ENCODE results near the gene KLHL14. TPM values are rescaled to one million over a fixed set of nuclear protein-coding genes. Genes with fewer than 3 reads are reported as not detected.

KLHL14 gene
- total RNA-seq, 4 donors from 2014 or later = 0.14 to 0.75 (median 0.64) TPM; not detected in 1

DNA sequence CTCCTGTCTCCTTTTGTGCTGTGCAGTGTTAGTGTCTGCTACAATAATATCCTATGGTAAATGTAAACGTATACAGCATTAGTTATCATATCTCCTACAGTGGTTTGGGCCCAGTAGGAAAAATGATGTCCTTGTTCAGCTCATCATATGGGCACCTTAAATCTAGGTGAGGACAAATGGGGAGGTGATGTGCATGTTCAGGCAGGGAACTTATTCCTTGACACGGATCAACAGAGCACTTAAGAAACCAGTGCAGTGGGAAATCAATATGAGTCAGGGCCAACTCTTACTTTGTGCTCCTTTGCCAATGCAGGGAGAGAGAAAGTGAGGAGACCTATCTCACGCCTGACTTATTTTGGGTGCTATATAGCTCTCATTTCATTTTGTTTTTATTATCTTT, 76.4 kb downstream of the KLHL14 start:
- no peaks in the 10 kb centered on the region for H3K4me1 ChIP-seq
- H3K9me3 ChIP-seq = no peaks in the 10 kb centered on the region
- H3K27me3 ChIP-seq = no peaks in the 10 kb centered on the region
- no peak overlapping the region for H3K27ac ChIP-seq
- 86 to 92% methylated on average over 2 to 3 of the region's 3 CpGs for WGBS, 2 donors (ENCODE audit: low coverage in 1 of 2)
- H3K4me3 ChIP-seq = no peak overlapping the region
- no peaks in the 10 kb centered on the region for H3K36me3 ChIP-seq
- intact Hi-C loops (cut with DNase I; ENCODE audit: low total_unique reads) (no loop called here), in situ Hi-C loops (cut with MboI; ENCODE audit: low pct_ligation_motif_present in 1 of 4, low pct_unique_long_range_greater_than_20kb in 1 of 4, low sequenced_read_pairs in 3 of 4) (no loop called here)
- TF ChIP-seq, protein P1, sequence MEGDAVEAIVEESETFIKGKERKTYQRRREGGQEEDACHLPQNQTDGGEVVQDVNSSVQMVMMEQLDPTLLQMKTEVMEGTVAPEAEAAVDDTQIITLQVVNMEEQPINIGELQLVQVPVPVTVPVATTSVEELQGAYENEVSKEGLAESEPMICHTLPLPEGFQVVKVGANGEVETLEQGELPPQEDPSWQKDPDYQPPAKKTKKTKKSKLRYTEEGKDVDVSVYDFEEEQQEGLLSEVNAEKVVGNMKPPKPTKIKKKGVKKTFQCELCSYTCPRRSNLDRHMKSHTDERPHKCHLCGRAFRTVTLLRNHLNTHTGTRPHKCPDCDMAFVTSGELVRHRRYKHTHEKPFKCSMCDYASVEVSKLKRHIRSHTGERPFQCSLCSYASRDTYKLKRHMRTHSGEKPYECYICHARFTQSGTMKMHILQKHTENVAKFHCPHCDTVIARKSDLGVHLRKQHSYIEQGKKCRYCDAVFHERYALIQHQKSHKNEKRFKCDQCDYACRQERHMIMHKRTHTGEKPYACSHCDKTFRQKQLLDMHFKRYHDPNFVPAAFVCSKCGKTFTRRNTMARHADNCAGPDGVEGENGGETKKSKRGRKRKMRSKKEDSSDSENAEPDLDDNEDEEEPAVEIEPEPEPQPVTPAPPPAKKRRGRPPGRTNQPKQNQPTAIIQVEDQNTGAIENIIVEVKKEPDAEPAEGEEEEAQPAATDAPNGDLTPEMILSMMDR (IDR thresholded peaks at IDR 0.05) = no peak
- TF ChIP-seq EP300 (IDR thresholded peaks at IDR 0.05; ENCODE audit: low read depth) (no peak), POLR2AphosphoS5 (IDR thresholded peaks at IDR 0.05) (no peak), POLR2A (IDR thresholded peaks at IDR 0.05) (no peak)
- no peak for DNase-seq

DNA sequence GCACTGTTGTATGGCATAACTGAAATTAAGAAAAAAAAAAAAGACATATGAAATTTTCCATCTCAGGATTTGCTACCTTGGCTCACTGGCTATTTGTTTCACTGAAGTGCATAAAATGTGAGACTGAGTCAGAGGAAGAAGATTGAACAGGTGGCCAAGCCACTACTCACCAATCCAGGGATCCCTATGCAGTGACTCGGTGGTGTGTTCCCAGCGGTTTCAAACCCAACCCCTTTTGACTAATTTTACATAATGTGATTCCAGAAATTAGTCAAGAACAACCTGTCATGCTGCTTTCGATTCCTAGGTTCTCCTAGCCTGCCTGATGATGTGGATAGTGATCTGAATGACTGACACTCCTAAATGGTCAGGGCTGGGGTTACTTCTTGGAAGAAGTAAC, 77.3 kb downstream of the KLHL14 start:
- no peak overlapping the region for H3K27ac ChIP-seq
- DNase-seq = no peak
- no peak overlapping the region for H3K4me3 ChIP-seq
- H3K36me3 ChIP-seq = no peaks in the 10 kb centered on the region
- no peaks in the 10 kb centered on the region for H3K4me1 ChIP-seq
- TF ChIP-seq POLR2AphosphoS5 (IDR thresholded peaks at IDR 0.05) = no peak
- TF ChIP-seq, protein P1 (IDR thresholded peaks at IDR 0.05) = no peak
- no peak for TF ChIP-seq EP300 (IDR thresholded peaks at IDR 0.05; ENCODE audit: low read depth)
- TF ChIP-seq POLR2A (IDR thresholded peaks at IDR 0.05) = no peak
- intact Hi-C loops (cut with DNase I; ENCODE audit: low total_unique reads) = no loop called here
- in situ Hi-C loops (cut with MboI; ENCODE audit: low pct_ligation_motif_present in 1 of 4, low pct_unique_long_range_greater_than_20kb in 1 of 4, low sequenced_read_pairs in 3 of 4) = no loop called here
- H3K9me3 ChIP-seq = no peaks in the 10 kb centered on the region
- no peaks in the 10 kb centered on the region for H3K27me3 ChIP-seq
- 81 to 94% methylated on average over 2 to 3 of the region's 3 CpGs for WGBS, 2 donors (ENCODE audit: low coverage in 1 of 2)

DNA sequence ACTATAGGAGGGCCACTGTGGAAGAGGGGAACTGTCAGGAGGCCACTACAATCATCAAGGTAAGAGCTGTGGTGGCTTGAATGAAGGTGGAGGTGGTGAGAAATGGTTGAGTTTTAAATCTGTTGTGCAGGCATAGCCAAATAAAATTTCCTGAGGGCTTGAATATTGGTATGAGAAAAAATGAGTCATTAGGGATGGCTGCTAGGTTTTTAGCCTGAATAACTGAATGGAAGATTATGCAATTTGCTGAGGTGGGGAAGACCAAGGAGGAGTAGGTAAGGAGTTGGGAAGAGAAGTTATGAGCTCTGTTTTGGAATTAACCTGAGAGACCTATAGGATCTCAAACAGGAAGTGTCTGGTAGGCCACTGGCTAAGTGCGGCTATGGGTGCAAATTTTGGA, 84.0 kb downstream of the KLHL14 start:
- 88 to 93% methylated on average over 1 of the region's 1 CpG for WGBS, 2 donors (ENCODE audit: low coverage in 1 of 2)
- Histone ChIP-seq H3K9me3 (no peaks in the 10 kb centered on the region), H3K4me1 (no peaks in the 10 kb centered on the region), H3K27ac (no peak overlapping the region), H3K27me3 (no peaks in the 10 kb centered on the region), H3K4me3 (no peak overlapping the region), H3K36me3 (no peaks in the 10 kb centered on the region)
- intact Hi-C loops (cut with DNase I; ENCODE audit: low total_unique reads) = no loop called here
- DNase-seq = no peak
- in situ Hi-C loops (cut with MboI; ENCODE audit: low pct_ligation_motif_present in 1 of 4, low pct_unique_long_range_greater_than_20kb in 1 of 4, low sequenced_read_pairs in 3 of 4) = no loop called here
- TF ChIP-seq POLR2A (IDR thresholded peaks at IDR 0.05) = no peak

DNA sequence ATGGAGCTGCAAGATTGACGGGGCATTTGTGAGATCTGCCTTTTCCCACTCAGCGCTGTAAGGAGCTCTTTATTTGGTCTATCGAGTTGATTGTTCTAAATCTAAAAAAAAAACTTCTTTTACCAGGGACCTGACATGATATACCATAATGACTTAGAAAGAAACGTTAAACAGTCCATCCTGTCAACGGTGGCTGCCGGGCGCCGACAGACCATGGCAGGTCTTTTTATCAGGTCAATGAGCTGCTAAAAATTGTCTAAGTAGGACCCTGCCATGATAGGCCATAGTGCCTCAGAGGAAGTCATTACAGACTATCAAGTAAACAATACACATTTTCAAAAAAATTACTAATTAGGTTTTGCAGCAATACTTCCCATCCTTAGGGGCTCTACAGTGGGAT, 87.9 kb downstream of the KLHL14 start:
- no peak overlapping the region for H3K27ac ChIP-seq
- in situ Hi-C loops (cut with MboI; ENCODE audit: low pct_ligation_motif_present in 1 of 4, low pct_unique_long_range_greater_than_20kb in 1 of 4, low sequenced_read_pairs in 3 of 4) = no loop called here
- TF ChIP-seq EP300 (IDR thresholded peaks at IDR 0.05; ENCODE audit: low read depth) (no peak), POLR2A (IDR thresholded peaks at IDR 0.05) (no peak), POLR2AphosphoS5 (IDR thresholded peaks at IDR 0.05) (no peak)
- TF ChIP-seq, protein P1 (IDR thresholded peaks at IDR 0.05) = no peak
- no peaks in the 10 kb centered on the region for H3K36me3 ChIP-seq
- intact Hi-C loops (cut with DNase I; ENCODE audit: low total_unique reads) = no loop called here
- peaks cover 2% of the 10 kb centered on the region for H3K27me3 ChIP-seq
- DNase-seq = no peak
- WGBS, 2 donors (ENCODE audit: low coverage in 1 of 2) = 82 to 90% methylated on average over 8 of the region's 8 CpGs
- H3K9me3 ChIP-seq = no peaks in the 10 kb centered on the region
- H3K4me3 ChIP-seq = no peak overlapping the region
- no peaks in the 10 kb centered on the region for H3K4me1 ChIP-seq

DNA sequence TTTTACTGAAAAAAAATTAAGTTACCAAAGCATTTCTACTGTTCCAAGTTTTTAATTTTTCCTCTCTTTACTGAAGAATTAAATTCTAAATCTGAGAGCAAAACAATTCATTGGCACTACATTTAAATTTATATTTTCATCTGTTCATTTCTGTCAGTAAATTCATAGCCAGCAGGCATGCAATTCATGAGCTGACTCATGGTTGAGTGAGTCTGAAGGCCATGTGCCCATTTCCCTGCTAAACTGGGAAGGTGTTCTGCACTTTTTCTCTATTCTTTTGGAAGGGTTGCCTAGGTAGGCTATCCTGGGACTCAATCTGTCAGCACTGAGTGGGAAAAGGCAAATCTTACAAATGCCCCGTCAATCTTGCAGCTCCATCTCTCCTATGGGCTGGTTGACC, 88.7 kb downstream of the KLHL14 start:
- peaks cover 2% of the 10 kb centered on the region for H3K27me3 ChIP-seq
- no peaks in the 10 kb centered on the region for H3K9me3 ChIP-seq
- H3K36me3 ChIP-seq = no peaks in the 10 kb centered on the region
- H3K4me3 ChIP-seq = no peak overlapping the region
- no peak overlapping the region for H3K27ac ChIP-seq
- H3K4me1 ChIP-seq = no peaks in the 10 kb centered on the region
- TF ChIP-seq EP300 (IDR thresholded peaks at IDR 0.05; ENCODE audit: low read depth) = no peak
- TF ChIP-seq POLR2A (IDR thresholded peaks at IDR 0.05) = no peak
- in situ Hi-C loops (cut with MboI; ENCODE audit: low pct_ligation_motif_present in 1 of 4, low pct_unique_long_range_greater_than_20kb in 1 of 4, low sequenced_read_pairs in 3 of 4) (no loop called here), intact Hi-C loops (cut with DNase I; ENCODE audit: low total_unique reads) (no loop called here)
- WGBS, 2 donors (ENCODE audit: low coverage in 1 of 2) = 86% methylated on average over 1 of the region's 1 CpG; no CpG with 5 or more reads in 1 of the 2 donors
- DNase-seq = no peak
